Right ventricle myocardium inferior (tissue), 1 donor: ENCODE data around the gene ENKD1. TPM values are rescaled to one million over a fixed set of nuclear protein-coding genes. Genes with fewer than 3 reads are reported as not detected.

Experiments used
- ATAC-seq: fragments of 200-7000 bp; cut with Tn5 transposase; one replicate; pipeline ENCODE4 v1.9.1; 2020; ENCODE audit warnings: mild to moderate bottlenecking, moderate library complexity
- DNase-seq: peaks from one replicate; pipeline ENCODE4 v3.0.0; 2021; ENCODE audit errors: missing footprints
- intact Hi-C: fragments of 100-400 bp; cut with DNase I; formaldehyde crosslinking; loops from one replicate; pipeline ENCODE4 v1.11.0; 2022
- total RNA-seq: library from RNA; stranded (reverse); fragmentation: NEBNext Ultra II Directional; extraction: Animal tissue kit (Norgen Biotek cat#: 25700); gene quantifications from one replicate; pipeline ENCODE4 v1.2.1, GENCODE V29; 2021
- donor health status: DM: no; HTN: yes; CAD: no; lungs with severe emphysema.

The ENKD1 gene
- total RNA-seq, 1 donor from 2014 or later = 9.9 TPM

- ATAC-seq (no peak), DNase-seq (no peak)
- intact Hi-C loops = no loop called here
These were observed 19.0 kb upstream of the ENKD1 start for GRCh38 chr16:67685388-67686112.

GRCh38 chr16:67683767-67684166, 17.2 kb upstream of the ENKD1 start:
- DNase-seq (no peak), ATAC-seq (no peak)
- intact Hi-C loops = no loop called here

GRCh38 chr16:67679935-67680897, 13.7 kb upstream of the ENKD1 start:
- DNase-seq (no peak), ATAC-seq (no peak)
- intact Hi-C loops = no loop called here

GRCh38 chr16:67678354-67679023, 11.9 kb upstream of the ENKD1 start:
- DNase-seq = no peak
- ATAC-seq = no peak
- intact Hi-C loops = no loop called here

- intact Hi-C loops = no loop called here
- no peak for DNase-seq
- no peak for ATAC-seq
These were observed 11.2 kb upstream of the ENKD1 start for GRCh38 chr16:67677712-67678111.

GRCh38 chr16:67676939-67677338, 10.4 kb upstream of the ENKD1 start:
- DNase-seq (no peak), ATAC-seq (no peak)
- intact Hi-C loops = no loop called here

GRCh38 chr16:67676516-67676915, 10.0 kb upstream of the ENKD1 start:
- intact Hi-C loops = no loop called here
- ATAC-seq (no peak), DNase-seq (no peak)

GRCh38 chr16:67675999-67676398, 9.4 kb upstream of the ENKD1 start:
- intact Hi-C loops = no loop called here
- ATAC-seq (no peak), DNase-seq (no peak)

- ATAC-seq (no peak), DNase-seq (no peak)
- intact Hi-C loops = no loop called here
These were observed 9.0 kb upstream of the ENKD1 start for GRCh38 chr16:67675579-67675935.

- no peak for ATAC-seq
- intact Hi-C loops = loop anchor here (5.0 kb wide), 3 partner anchors 42 to 257 kb away; partner anchors contain the start of genes CTRL, GFOD2, RANBP10 and TSNAXIP1
- DNase-seq = no peak
These were observed 8.5 kb upstream of the ENKD1 start for GRCh38 chr16:67674851-67675578.

- peak; percentile 85 for DNase-seq
- peak; percentile 56 for ATAC-seq
- intact Hi-C loops = loop anchor here (2.0 to 5.0 kb wide), 4 partner anchors 43 to 367 kb away; partner anchors contain the start of genes CTRL, GFOD2, RANBP10 and TSNAXIP1
These were observed 7.4 kb upstream of the ENKD1 start for GRCh38 chr16:67673712-67674580.

- ATAC-seq (peak; percentile 28), DNase-seq (no peak)
- intact Hi-C loops = loop anchor here (2.0 to 5.0 kb wide), 4 partner anchors 44 to 368 kb away; partner anchors contain the start of genes CTRL, GFOD2, RANBP10 and TSNAXIP1
These were observed 6.5 kb upstream of the ENKD1 start for GRCh38 chr16:67672739-67673662.

GRCh38 chr16:67672306-67672705, 5.8 kb upstream of the ENKD1 start:
- no peak for DNase-seq
- ATAC-seq = no peak
- intact Hi-C loops = loop anchor here (2.0 to 5.0 kb wide), 4 partner anchors 45 to 368 kb away; partner anchors contain the start of genes CTRL, GFOD2, RANBP10 and TSNAXIP1

GRCh38 chr16:67669499-67670101, 3.0 kb upstream of the ENKD1 start:
- ATAC-seq (no peak), DNase-seq (no peak)
- intact Hi-C loops = loop anchor here (2.0 to 5.0 kb wide), 4 partner anchors 48 to 263 kb away; partner anchors contain the start of genes CTRL, GFOD2, RANBP10 and TSNAXIP1

- ATAC-seq (no peak), DNase-seq (no peak)
- intact Hi-C loops = loop anchor here (2.0 kb wide), 1 partner anchor 148 kb away; no protein-coding TSS in a partner anchor
These were observed 2.1 kb upstream of the ENKD1 start for GRCh38 chr16:67668495-67669157.
